HG03354 (cell line): ENCODE results near the gene CREBL2.
"Not testable (repeated sequence)": the region's sequence is repeated elsewhere in the genome, so short reads cannot be mapped to it uniquely, and the experiment has no call there.

Source experiments
- ATAC-seq: cut with Tn5 transposase; IDR thresholded peaks from one replicate; pipeline ENCODE4 v1.9.1; 2021; ENCODE audit warnings: mild to moderate bottlenecking; ENCODE audit not compliant: unreplicated experiment, poor library complexity, severe bottlenecking

The CREBL2 gene, protein sequence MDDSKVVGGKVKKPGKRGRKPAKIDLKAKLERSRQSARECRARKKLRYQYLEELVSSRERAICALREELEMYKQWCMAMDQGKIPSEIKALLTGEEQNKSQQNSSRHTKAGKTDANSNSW

DNA sequence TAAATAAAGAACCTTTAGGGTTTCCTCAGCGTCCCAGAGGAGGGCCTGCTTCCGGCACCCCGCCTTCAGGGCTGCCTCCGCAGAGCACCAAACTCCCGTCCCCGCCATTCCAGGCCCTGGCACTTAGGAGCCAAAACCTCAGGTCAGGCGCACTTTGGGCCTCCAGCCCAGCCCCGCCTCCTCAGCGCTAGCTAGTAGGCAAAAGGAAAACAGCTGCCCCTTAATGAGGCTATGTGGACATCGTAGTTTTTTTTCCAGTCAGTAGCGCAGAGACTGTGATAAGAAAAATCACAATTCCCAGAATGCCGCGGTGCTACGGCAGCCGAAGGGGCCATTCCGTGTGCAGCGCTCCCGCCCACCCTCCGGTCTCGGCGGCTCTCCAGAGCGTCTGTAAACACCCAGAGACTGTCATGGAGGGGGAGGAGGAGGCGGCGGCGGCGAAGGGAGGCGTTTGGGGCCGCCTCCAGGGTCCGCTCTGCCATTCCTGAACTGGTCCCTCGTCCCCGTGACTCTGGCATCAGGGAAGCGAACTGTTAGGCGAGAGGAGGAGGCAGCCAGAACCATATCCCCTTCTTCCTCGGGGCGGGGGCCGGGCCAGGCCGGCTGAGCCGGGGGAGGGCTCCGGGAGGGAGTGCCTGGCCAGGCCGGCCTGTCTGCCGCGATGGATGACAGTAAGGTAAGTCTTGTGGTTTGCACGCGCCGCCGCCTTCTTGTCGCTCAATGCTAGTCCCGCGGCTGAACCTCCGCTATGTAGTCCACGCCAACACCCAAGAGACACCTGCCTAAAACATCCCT, at the start of gene CREBL2:
CREBL2 (plus strand) TSS at position 365 of the 795 bp plus-strand sequence; CDS start at position 662, 297 bp downstream.
- ATAC-seq = peak; percentile 79

DNA sequence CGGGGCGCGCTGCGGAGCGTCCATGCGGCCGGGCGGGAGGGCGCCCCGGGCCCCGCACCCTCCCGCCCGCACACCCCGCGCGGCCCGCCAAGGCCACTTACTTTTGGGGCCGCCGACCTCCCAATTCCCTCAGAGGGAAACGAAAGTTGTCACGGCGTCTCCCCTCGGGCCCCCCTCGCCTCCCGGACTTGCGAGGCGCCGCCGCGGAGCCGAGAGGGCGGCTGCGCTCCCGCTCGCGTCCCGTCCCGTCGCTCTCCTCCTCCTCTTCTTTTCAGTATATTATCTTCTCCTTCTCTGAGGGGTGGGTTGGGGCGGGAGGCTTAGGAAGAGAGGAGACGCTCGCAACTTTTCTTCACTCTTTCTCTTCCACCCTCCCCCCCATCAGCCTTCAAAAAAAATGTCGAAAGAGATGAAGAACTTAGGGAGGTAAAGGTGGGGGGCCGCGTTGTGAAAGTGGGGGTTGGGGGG, 49.6 kb upstream of the CREBL2 start:
- no peak for ATAC-seq

DNA sequence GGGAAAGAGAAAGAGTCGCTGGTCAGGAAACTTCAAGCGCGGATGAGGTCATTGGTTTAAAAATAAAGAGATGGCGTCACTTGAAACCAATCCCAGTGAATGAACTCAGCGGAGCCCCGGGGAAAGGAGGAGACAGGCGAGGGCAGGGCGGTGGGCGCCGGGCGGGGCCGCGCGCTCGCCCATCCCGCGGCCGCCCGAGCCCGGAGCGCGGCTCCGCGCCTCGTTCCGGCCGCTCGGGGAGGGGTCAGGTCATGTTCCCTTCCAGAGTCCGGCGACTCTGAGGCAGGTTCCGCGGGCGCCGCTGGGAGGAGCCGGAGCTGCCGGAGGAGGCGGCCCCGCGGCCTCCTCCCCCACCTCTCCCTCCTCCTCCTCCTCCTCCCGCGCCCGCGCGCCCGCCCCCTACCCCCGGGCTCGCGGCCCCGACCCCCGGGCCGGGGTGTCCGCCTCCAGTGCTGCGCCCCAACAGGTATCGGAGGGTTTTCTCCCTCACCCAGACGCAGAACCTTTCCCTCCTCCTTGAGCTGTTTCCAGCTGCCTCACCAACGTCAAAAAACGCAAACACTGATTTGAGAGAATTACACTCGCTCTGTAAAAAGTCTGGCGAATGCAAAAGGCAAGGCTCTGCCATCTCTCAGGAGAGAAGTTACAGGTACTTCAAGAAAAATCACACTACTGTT, 49.0 kb upstream of the CREBL2 start, which contains the start of gene DUSP16:
DUSP16 (minus strand) TSS at position 279 of the 677 bp plus-strand sequence. CDS start 41,765 bp downstream, outside the sequence.
- ATAC-seq = peak; percentile 80

DNA sequence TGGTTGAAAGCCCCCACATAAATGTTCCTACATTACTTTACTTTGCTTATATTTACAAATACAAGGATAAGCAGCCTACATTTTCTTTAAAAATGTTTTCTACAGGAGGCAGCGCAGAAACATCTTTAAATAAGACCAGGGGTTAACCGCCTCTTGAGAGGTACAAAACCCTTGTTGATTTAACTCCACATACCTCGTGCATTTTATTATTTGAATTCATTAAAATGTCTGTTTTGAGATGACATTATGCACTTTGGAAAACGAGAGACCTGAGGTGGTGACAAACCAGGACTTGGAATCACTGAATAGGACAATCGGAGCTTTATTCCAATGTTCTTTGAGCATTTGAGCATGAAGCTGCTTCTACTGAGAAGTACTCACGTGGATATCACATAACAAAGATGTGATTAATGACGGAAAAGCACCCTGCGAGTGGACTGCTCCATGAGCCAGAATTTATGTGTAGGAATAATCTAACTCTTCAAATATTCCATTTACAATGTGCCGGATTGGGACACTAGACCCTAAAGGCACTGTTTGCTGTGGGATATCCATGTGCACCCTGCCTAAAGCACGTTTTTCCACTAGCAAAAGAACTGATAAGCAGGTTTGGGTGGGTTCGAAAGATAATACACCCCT, 48.3 kb upstream of the CREBL2 start:
- no peak for ATAC-seq

DNA sequence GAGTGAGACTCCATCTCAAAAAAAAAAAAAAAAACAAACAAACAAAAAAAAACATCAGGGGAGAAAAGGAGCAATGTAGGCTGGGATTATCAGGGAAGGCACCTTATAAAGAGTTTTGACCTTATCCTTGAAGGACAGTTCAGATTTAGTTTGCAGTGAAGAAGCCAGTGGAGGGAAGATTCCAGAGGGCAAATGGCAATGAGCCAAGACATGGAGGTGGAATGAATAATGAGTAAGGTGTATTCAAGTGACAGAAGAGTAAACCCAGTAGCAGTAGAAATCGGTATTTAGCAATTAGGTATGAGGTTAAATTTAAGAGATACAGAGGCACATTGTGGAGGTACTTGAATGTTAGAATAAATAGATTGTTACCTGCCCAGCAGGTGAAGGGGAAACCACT, 46.8 kb upstream of the CREBL2 start:
- ATAC-seq = no peak

DNA sequence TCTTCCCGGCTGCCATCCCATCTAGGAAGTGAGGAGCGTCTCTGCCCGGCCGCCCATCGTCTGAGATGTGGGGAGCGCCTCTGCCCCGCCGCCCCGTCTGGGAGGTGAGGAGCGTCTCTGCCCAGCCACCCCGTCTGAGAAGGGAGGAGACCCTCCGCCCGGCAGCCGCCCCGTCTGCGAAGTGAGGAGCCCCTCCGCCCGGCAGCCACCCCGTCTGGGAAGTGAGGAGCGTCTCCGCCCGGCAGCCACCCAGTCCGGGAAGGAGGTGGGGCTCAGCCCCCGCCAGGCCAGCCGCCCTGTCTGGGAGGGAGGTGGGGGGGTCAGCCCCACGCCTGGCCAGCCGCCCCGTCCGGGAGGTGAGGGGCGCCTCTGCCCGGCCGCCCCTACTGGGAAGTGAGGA, 45.7 kb upstream of the CREBL2 start:
- not testable (repeated sequence) for ATAC-seq

DNA sequence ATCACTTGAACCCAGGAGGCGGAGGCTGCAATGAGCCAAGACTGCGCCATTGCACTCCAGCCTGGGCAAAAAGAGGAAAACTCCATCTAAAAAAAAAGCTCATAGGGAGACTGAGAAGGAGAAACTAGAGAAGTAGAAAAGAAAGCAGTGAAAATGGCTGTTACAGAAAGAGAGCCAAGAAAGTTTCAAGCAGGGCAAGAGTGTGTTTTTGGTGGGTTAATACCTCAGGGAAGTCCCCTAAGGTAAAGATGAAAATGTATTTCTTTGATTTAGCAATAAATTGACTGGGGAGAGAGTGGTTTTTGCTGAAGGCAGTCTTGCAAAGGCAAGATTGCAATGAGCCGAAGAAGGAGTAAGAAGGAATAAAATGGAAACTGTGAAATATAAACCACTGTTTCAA, 39.0 kb upstream of the CREBL2 start:
- no peak for ATAC-seq

DNA sequence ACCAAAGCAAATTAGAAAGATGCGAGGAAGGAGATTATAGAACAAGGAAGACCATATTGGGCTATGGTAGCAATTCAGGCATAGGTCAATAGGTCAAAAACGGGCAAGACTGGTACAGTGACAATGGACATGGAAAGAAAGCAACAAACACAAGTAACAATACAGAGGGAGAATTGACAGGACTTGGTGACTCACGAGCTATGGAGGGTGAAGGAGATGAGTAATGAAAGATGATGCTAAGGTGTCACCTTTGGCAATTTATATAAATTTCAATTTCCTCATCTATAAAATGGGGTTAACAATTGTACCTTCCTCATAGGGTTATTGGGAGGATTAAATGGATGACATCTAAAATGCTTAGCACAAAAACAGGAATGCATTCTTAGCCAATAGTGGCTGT, 33.9 kb upstream of the CREBL2 start:
- no peak for ATAC-seq

DNA sequence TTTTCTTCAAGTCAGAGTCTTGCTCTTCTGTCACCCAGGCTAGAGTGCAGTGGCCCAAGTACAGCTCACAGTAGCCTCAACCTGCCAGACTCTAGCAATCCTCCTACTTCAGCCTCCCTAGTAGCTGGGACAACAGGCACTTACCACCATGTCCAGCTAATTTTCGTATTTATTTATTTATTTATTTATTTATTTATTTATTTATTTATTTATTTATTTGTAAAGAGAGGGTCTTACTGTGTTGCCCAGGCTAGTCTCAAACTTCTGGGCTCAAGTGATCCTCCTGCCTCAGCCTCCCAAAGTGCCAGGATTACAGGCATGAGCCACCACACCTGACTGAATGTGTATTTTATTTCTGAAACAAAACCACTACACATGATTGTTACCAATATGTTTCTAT, 31.0 kb upstream of the CREBL2 start:
- not testable (repeated sequence) for ATAC-seq

DNA sequence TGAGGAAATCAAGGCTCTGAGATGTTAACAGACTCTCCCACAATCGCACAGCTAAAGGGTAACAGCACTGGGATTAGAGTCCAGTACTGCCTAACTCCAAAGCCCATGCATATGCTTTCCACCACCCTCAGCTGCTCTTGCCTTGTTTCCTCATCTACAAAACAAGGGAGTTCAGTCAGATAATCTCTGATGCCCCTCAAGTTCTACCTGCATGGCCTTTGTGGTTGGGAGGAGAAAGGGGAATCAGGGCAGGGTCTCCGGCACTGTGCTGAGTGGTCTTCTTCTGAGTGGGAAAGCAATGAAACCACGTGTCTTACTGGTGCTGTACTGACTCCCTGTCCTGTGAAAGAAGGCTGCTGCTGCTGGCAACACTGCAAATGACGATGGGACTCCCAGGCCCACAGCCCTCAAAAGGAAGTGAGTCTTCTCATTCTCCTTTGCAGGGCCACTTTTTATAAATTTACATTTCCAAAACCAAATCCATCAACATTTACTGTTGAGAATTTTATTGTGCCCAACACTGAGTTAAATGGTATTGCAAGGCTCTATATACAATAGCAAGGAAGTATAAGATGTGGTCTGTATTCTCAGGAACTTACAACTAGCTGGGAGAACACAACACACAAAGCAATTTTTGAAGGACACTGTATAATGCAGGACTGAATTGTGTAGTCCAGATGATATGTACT, 29.3 kb upstream of the CREBL2 start:
- ATAC-seq = peak; percentile 40

DNA sequence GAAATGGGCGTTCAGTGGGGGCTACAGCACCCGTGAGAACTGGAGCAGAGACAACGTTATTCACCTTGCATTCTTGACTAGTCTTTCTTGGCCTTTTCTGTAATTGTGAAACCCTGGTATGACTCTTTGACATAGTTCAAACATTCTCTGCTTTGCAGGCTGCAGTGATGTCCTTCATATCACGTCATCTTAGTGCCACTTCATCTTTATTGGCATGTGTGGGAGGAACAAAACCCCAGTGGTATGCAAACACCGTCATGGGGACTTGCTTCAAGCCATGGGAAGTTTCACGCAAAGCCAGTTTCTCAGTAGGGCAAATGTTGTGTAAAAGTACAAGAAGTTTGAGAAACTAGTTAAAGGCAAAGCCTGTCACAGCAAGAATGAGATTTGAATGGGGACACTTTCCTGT, 28.8 kb upstream of the CREBL2 start:
- ATAC-seq = peak; percentile 96

DNA sequence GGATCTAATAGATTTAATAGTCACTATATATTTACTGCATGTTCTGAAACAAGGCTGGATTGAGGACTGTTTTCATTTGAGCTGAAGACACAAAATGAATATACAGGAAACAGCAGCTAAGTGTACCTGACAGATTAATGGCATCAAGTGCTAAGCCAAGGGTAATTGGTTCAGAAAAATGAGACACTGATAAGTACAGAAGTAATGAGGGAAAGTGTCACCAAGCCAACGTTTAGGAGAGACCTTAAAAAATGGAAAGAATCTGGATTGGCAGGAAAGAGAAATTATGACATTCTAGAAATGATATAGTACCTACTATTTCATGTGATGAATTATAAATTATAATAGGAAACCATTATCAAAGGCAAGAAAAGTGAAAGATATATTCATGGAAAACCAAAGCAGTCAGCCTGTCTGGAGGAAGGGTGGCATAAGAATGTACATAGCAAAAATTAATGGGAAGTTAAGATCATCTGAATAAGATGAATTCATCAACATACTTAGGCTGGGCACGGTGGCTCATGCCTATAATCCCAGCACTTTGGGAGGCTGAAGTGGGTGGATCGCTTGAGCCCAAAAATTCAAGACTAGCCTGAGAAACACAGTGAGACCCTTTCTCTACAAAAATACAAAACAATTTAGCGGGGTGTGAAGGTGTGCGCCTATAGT, 28.0 kb upstream of the CREBL2 start:
- ATAC-seq = no peak

DNA sequence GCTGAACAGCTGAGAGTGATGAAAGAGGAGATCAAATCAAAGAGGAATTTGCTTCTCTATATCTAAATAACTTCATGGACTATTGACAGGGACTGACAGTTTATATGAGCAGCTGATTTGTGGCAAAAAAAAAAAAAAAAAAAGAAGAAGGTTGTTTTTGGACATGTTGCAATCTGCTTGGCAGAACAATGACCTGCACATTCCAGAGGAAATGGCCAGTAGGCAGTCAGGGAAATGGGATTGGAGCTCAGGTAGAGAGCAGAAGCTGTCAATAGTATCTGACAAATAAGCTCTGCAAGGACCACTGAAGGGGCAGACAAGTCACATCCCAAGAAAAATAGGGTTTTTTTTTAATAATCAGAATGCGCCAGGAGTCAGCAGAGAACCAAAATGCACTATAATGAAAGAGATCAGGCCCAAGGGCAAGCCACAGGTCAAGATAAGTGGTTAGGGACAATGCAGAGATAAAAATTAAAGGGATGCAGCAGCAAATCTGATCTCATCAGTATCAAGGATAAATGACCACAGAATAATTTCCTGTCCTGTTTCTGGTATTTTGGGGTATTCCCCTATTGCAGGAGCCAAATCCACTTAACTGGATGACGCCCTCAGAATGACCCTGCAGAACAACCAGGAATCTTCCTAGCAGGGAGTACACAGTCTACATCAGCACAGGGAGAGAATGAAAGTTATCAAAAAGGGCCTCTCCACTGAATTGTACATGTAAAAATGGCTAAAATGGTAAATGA, 26.4 kb upstream of the CREBL2 start:
- ATAC-seq = no peak

DNA sequence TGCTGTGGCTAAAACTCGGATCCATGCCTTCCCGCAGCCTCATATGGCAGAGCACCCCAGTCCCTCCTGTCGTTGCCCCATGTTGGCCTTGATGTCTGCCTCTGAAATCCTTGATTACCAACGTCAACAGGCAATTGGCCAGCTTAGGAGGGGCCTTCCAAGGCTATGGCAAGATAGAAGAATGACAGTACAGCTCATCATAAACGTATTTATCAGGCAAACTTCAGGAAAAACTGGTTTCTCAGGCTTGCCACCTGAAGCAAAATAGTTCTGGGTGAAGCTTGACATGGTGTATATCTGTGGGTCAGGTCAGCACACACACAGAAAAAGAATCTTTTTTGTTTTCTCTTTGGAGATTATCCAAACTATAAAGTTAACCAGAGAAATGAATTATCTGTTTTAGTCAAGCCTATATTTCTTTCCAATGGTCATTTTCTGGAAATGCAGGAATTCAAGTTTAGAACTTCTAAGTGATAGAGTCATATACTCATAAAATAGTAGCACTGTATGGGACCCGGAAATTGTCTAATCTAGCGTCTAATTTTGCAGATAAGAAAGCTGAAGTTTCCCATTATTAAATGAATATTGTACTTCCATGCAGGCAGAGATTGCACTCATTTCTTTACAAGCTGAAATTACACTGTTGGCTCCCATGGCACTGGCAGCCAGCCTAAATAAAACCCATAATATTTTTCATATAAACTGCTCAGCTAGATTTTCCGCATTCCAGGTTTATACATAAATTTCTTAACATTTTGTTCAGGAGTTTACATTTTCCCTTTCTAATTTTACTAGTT, 24.6 kb upstream of the CREBL2 start:
- ATAC-seq = no peak

DNA sequence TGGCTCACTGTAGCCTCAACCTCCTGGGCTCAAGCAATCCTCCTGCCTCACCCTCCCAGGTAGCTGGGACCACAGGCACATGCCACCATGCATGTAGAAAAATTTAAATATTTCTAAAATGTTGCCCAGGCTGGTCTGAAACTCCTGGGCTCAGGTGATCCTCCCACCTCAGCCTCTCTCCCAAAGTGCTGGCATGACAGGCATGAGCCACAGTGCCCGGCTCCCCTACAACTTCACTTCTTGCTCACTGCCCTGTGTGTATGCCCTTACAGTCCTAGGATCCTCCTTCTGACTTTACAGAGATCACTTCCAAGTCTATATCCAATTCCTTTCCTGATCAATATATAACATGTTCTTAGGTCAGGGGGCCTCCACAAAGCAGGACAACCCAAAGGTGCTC, 23.8 kb upstream of the CREBL2 start:
- ATAC-seq = no peak

DNA sequence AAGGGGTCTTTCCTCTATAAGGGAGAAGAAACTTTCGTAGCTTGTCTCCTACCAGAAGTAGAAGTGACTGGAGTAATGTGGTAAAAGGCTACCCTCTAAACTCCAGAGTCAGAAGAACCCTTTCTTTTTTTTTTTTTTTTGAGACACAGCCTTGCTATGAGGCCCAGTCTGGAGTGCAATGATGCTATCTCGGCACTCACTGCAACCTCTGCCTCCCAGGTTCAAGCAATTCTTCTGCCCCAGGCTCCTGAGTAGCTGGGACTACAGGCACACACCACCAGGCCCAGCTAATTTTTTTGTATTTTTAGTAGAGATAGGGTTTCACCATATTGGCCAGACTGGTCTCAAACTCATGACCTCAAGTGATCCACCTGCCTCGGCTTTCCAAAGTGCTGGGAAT, 23.2 kb upstream of the CREBL2 start:
- ATAC-seq = not testable (repeated sequence)

DNA sequence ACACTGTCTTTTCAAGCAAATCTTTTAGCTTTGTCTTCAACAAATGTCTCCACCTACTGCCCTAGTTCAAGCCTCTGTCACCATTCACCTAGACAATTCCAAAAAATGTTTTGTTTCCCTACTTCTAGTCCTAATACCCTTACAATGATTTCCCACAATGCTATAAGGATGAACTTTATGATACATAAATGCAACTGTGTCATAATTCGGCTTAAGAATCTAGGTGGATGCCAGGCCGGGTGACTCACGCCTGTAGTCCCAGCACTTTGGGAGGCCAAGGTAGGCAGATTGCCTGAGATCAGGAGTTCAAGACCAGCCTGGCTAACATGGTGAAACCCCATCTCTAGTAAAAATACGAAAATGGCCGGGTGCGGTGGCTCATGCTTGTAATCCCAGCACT, 20.7 kb upstream of the CREBL2 start:
- no peak for ATAC-seq

DNA sequence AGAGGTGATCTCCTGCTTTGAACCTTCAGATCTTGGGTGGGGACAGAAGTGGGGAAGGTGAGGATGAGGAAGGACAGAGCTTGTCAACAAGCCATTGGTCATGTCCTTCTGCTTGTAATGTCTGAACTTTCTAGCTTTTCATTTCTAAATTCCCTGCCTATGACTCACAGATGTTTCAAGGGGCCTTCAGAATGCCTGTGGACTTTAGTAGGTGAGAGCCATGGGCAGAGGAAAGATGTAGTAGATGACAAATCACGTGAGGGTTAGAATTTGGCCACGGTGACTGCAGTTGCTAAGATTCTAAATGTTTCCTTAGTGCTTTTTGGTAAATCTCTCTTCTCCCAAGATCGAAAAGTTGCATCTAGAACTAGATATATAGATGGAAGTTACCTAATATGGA, 18.7 kb upstream of the CREBL2 start:
- ATAC-seq = no peak
